IgD-negative memory B cell (primary cell): ENCODE results near the gene MCC. TPM values are rescaled to one million over a fixed set of nuclear protein-coding genes. Genes with fewer than 3 reads are reported as not detected.
"Not testable (repeated sequence)": the region's sequence is repeated elsewhere in the genome, so short reads cannot be mapped to it uniquely, and the experiment has no call there.

Source experiments
- H3K27ac Mint-ChIP-seq, 3 donors: one replicate each; pipeline ENCODE4 v1.8.0; 2020 to 2022; ENCODE audit warnings: mild to moderate bottlenecking in 3 of 3, mixed read lengths in 3 of 3, moderate library complexity in 1 of 3
- H3K27me3 Mint-ChIP-seq: one replicate; pipeline ENCODE4 v1.8.0; 2021; ENCODE audit warnings: mixed read lengths
- H3K36me3 Mint-ChIP-seq: one replicate; pipeline ENCODE4 v1.8.0; 2020; ENCODE audit warnings: mild to moderate bottlenecking, mixed read lengths
- H3K4me1 Mint-ChIP-seq, 3 donors: one replicate each; pipeline ENCODE4 v1.8.0; 2020 to 2022; ENCODE audit warnings: mixed read lengths in 3 of 3, mild to moderate bottlenecking in 1 of 3
- H3K4me3 Mint-ChIP-seq, 4 donors: one replicate each; pipeline ENCODE4 v1.8.0; 2020 to 2022; ENCODE audit warnings: mild to moderate bottlenecking in 4 of 4, mixed read lengths in 4 of 4, moderate library complexity in 3 of 4
- H3K9me3 Mint-ChIP-seq, 3 donors: one replicate each; pipeline ENCODE4 v1.8.0; 2020 to 2021; ENCODE audit warnings: mixed read lengths in 3 of 3, mild to moderate bottlenecking in 1 of 3
- polyA plus RNA-seq: library from polyadenylated mRNA; unstranded; fragments of 300-500 nt; fragmentation: Illumina TruSeq; gene quantifications from one replicate; pipeline ENCODE4 v1.2.3, GENCODE V29; 2021

Gene MCC
- polyA plus RNA-seq, 1 donor from 2014 or later = 0.40 TPM

DNA sequence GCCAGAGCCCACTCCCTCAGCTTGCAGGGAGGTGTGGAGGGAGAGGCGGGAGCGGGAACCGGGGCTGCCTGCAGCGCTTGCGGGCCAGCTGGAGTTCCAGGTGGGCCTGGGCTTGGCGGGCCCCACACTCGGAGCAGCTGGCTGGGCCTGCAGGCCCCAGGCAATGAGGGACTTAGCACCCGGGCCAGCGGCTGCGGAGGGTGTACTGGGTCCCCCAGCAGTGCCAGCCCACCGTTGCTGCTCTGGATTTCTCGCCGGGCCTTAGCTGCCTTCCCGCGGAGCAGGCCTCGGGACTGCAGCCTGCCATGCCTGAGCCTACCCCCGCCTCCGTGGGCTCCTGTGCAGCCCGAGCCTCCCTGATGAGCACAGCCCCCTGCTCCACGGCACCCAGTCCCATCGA is 31.1 kb downstream of the MCC start:
- not testable (repeated sequence) for H3K9me3 Mint-ChIP-seq, H3K4me3 Mint-ChIP-seq, H3K27me3 Mint-ChIP-seq, H3K4me1 Mint-ChIP-seq, H3K27ac Mint-ChIP-seq, H3K36me3 Mint-ChIP-seq

DNA sequence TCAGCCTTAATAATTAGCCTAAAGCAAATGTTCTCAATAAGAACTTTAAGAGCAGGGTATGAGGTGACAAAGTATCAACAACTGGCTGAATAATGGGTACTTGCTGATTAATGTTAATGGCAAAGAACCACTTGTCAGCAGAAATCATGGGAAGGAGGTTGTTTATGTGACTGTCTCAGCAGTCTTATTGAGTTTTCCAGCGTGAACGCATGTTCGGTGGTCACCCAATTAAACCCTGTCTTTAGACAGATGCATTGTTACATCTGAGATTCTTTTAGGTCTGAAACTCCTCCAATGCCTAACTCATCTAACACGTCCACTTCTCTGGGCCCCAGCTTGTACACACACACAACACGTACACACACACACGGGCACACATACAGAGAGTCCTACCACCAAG is 35.3 kb downstream of the MCC start:
- no peaks in the 10 kb centered on the region for H3K36me3 Mint-ChIP-seq
- H3K4me1 Mint-ChIP-seq = peaks cover 0 to 5% (median 0%) of the 10 kb centered on the region in 3 donors
- H3K9me3 Mint-ChIP-seq = no peaks in the 10 kb centered on the region
- H3K27ac Mint-ChIP-seq = peak overlapping the region in 1 of 3 donors; percentile 35
- peaks cover 2% of the 10 kb centered on the region for H3K27me3 Mint-ChIP-seq
- H3K4me3 Mint-ChIP-seq = no peak overlapping the region

DNA sequence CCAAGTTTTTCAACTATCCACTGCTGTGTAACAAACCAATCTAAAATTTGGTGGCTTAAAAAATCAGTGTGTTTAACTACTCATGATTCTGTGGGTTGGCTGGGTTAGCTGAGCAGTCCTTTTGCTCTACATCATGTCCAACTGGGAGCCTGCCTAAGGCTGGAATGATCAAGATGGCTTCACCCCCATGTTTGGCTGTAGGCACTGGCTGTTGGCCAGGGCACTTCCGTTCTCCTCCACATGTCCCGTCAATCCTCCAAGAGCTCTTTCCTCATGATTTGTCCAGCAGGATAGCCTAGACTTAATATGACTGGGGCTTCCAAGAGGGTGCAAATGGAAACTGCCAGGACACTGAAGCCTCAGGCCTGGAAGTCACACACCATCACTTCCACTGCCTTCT is 36.5 kb downstream of the MCC start:
- Mint-ChIP-seq H3K4me3 (no peak overlapping the region), H3K4me1 (peaks cover 0 to 5% (median 0%) of the 10 kb centered on the region in 3 donors), H3K36me3 (no peaks in the 10 kb centered on the region), H3K27ac (no peak overlapping the region), H3K9me3 (no peaks in the 10 kb centered on the region), H3K27me3 (peaks cover 4% of the 10 kb centered on the region)

DNA sequence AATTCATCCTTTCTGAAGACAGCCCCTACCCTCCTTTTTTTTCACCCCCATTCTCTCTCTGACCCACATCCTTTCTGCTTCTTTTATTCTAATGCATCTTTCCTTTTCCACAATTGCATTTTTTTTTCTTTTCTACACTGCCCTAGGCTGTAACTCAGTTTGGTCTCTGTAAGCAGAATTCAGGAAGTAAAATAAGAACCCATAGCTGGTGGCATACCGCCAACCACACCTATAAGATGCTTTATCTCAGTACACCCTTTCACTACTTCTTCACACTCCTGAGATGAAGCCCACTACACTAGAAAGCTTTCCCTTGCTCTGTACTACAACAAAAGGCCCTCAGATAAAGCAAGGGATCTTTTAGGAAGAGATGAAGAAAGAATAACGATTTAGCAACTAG is 37.3 kb downstream of the MCC start:
- peaks cover 5% of the 10 kb centered on the region for H3K27me3 Mint-ChIP-seq
- H3K4me1 Mint-ChIP-seq = peaks cover 0 to 5% (median 0%) of the 10 kb centered on the region in 3 donors
- H3K36me3 Mint-ChIP-seq = no peaks in the 10 kb centered on the region
- H3K4me3 Mint-ChIP-seq = no peak overlapping the region
- H3K27ac Mint-ChIP-seq = no peak overlapping the region
- H3K9me3 Mint-ChIP-seq = no peaks in the 10 kb centered on the region

DNA sequence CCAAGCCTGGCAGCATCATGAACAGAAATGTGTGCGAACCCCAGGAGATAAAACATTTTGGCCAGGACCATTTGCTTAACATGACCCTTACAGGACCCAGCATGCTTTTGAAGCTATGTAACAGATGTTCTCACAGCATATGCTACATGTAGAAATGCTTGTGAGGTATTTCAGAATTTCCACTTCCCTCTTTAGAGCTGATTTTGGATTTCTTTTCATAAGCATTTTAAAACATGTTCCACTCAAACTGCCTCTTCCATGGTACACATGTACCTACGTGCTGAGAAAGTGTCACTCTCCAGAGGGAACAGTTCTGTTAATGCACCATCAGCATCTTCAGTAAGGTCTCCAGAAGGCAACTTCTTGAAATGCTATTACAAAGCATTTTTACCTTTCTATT is 37.8 kb downstream of the MCC start:
- no peak overlapping the region for H3K27ac Mint-ChIP-seq
- H3K4me3 Mint-ChIP-seq = no peak overlapping the region
- no peaks in the 10 kb centered on the region for H3K36me3 Mint-ChIP-seq
- H3K4me1 Mint-ChIP-seq = peaks cover 0 to 5% (median 0%) of the 10 kb centered on the region in 3 donors
- peaks cover 8% of the 10 kb centered on the region for H3K27me3 Mint-ChIP-seq
- peaks cover 0 to 3% (median 3%) of the 10 kb centered on the region in 3 donors for H3K9me3 Mint-ChIP-seq

DNA sequence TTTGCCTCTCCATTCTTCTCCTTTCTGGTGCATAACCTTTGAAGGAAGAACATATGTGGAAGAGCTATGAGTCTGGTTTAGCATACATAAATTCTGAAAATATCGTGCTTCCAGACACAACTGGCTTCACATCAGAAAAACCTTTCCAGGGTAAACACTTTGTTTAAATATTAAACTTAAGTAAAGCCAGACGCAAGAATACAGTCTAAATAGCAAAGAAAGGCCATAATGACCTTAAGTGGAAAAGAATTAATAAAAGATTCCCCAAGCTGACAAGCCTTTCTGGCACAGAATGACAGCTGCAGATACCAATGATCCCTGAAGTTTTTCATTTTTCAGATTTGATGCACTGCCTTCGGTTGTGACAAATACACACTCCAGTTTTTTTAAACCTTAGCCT is 40.0 kb downstream of the MCC start:
- Mint-ChIP-seq H3K9me3 (peaks cover 0 to 9% (median 5%) of the 10 kb centered on the region in 3 donors), H3K4me3 (no peak overlapping the region), H3K4me1 (peaks cover 0 to 5% (median 0%) of the 10 kb centered on the region in 3 donors), H3K27me3 (peaks cover 8% of the 10 kb centered on the region), H3K27ac (no peak overlapping the region), H3K36me3 (no peaks in the 10 kb centered on the region)

DNA sequence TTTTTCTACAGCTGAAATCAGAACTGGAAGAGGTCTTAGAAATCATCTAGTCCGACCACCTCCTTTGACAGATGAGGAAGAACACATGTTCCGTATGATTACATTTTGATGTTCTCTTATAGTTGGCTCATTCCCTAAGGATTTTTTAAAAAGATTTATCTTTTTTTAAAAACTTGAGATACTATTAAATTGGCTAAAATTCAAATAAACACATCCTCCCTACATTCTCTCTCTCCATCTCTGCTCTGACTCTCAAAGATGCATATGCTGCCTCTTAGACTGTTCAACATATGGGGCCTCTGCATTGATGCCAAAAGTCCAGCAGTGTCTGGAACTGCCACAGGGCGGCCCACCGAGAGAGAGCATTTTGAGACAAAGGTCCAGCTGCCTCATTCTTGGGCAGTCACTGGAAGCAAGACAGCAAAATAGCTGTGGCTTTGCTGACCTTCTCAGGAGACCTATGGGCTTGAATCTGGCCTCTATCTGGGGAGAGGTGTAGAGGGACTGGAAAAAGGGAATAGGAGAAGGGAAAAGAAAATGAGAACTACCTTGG is 40.7 kb downstream of the MCC start:
- H3K27me3 Mint-ChIP-seq = peaks cover 8% of the 10 kb centered on the region
- H3K9me3 Mint-ChIP-seq = peaks cover 0 to 9% (median 5%) of the 10 kb centered on the region in 3 donors
- no peaks in the 10 kb centered on the region for H3K36me3 Mint-ChIP-seq
- peaks cover 0 to 5% (median 0%) of the 10 kb centered on the region in 3 donors for H3K4me1 Mint-ChIP-seq
- no peak overlapping the region for H3K4me3 Mint-ChIP-seq
- H3K27ac Mint-ChIP-seq = no peak overlapping the region

DNA sequence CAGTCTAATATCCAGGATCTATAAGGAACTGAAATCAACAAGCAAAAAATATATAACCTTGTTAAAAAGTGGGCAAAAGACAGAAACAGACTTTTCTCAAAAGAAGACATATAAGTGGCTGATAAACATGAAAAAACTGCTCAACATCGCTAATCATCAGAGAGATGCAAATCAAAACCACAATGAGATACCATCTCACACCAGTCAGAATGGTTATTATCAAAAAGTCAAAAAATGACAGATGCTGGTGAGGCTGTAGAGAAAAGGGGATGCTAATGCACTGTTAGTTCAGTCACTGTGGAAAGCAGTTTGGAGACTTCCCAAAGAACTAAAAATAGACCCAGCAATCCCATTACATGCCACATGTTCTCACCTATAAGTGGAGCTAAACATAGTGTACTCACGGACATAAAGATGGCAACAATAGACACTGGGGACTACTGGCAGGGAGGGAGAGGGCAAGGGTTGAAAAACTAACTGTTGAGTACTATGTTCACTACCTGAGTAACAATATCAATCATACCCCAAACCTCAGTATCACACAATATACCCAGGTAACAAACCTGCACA is 41.8 kb downstream of the MCC start:
- Mint-ChIP-seq H3K27ac (no peak overlapping the region), H3K27me3 (peaks cover 8% of the 10 kb centered on the region), H3K4me1 (peaks cover 0 to 5% (median 0%) of the 10 kb centered on the region in 3 donors), H3K9me3 (peaks cover 0 to 9% (median 5%) of the 10 kb centered on the region in 3 donors), H3K4me3 (no peak overlapping the region), H3K36me3 (no peaks in the 10 kb centered on the region)

DNA sequence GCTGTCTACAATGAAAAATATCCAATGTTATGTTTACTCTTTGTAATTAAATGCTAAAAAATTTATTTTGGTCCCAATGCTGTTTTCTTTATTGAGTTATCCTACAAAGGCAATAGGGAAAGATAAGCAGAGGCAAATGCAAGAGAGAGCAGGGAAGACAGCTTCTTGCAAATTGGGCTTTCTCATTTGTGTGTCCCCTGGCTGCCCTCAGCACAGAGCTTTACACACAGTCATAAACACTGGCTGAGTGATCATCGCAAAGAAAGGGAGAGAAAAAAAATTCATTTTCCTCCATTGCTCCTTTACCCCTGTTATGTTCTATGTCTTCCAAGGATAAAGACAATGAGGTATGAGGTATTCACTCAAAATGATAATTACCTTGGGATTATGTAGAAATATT is 51.1 kb downstream of the MCC start:
- Mint-ChIP-seq H3K36me3 (no peaks in the 10 kb centered on the region), H3K9me3 (no peaks in the 10 kb centered on the region), H3K4me3 (no peak overlapping the region), H3K27me3 (peaks cover 7% of the 10 kb centered on the region), H3K27ac (no peak overlapping the region), H3K4me1 (no peaks in the 10 kb centered on the region)

DNA sequence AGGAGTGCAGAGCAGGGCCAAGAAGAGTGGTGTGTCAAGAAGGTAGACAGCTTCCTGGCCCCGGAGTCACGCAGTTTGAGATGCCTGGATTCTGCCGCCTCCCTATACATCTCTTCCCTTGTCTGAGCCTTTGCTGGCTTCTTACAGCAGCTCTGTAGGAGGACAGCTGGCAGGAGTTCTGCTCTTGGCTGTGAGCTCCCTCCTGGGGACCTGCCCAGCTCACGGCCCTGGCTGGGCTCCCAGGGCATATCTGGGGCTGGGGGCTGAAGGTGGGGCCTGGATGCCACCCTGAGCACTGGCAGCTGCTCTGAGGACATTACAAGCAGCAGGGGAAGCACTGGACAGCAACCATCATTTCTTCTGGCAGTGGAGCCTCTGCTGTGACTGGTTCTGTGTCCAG is 52.7 kb downstream of the MCC start:
- H3K4me3 Mint-ChIP-seq = no peak overlapping the region
- H3K36me3 Mint-ChIP-seq = no peaks in the 10 kb centered on the region
- no peak overlapping the region for H3K27ac Mint-ChIP-seq
- H3K9me3 Mint-ChIP-seq = no peaks in the 10 kb centered on the region
- H3K27me3 Mint-ChIP-seq = peaks cover 7% of the 10 kb centered on the region
- no peaks in the 10 kb centered on the region for H3K4me1 Mint-ChIP-seq

DNA sequence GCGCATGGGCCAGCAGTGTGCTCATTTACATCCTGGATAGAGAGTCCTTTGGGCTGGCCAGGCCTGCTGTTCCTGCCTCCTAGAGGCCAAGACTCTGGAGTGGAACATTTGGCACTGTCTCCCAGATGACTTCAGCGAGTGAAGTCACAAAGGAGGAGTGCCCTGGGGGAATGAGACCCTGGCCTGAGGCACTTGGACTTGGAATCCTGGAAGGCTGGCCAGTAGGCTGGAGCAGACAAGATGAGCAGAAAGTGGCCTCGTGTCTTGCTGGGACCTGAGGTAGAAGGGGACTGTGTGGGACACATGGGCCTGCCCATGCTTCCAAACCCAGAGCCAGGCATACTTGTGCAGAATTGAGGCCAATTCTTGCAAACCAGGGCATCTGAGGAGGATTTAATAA is 53.4 kb downstream of the MCC start, which contains the start of gene TSSK1B:
TSS of gene TSSK1B (minus strand) at position 101 of the 400 bp plus-strand sequence. CDS start 150 bp downstream, outside the sequence.
- Mint-ChIP-seq H3K27ac (peak within 1 kb of the TSS in 1 of 3 donors; percentile 68), H3K4me1 (no peaks in the 10 kb centered on the region), H3K27me3 (peaks cover 7% of the 10 kb centered on the region), H3K36me3 (no peaks in the 10 kb centered on the region), H3K4me3 (no peak within 1 kb of the TSS), H3K9me3 (no peaks in the 10 kb centered on the region)

DNA sequence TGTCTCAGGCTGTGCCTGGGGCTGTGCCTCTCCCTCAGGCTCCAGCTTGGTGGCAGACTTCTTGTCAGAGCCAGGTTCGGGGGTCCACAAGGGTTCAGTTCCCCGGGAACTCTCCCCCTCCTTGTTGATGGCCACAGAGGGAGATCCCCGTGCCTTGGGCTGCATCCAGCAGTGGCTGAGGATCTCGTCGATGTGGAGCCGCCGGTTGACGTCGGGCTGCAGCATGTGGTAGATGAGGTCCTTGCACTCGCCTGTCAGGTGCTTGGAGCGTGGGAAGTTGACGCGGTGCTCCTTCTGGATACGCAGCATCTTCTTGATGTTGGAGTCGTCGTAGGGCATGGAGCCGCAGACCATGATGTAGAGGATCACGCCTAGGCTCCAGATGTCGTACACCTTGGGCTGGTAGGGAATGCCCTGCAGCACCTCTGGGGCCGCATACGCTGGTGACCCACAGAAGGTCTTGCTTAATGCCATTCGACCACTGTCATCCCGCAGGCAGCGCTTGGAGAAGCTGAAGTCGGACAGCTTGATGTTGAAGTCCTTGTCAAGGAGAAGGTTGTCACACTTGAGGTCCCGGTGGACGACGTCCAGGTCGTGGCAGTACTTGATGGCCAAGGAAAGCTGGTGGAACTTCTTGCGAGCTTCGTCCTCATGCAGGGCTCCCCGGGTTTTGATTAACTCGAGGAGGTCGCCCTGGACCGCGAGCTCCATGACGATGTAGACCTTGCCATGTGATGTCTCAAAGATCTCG is 54.2 kb downstream of the MCC start:
- Mint-ChIP-seq H3K27ac (no peak overlapping the region), H3K27me3 (peaks cover 4% of the 10 kb centered on the region), H3K4me3 (no peak overlapping the region), H3K4me1 (no peaks in the 10 kb centered on the region), H3K9me3 (no peaks in the 10 kb centered on the region), H3K36me3 (no peaks in the 10 kb centered on the region)

DNA sequence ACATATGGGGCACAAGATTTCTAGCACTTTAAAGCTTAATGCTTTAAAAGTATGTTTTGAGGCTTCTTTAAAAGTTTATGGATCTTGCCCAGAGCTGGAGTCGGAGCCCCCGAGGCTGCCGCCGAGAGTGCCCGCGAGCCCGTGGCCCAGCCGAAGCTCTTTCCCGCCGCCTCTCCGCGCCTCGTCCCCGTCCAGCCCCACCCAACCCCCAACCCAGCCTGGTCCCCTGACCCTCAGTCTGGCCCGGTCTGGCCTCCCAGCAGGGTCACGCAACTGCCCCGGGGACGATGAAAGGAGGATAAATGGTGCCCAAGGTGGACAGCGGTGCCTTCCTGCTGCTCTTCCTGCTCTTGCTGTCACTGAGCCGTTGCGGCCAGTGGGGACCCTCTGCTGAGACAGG is 55.2 kb downstream of the MCC start:
- no peak overlapping the region for H3K4me3 Mint-ChIP-seq
- no peak overlapping the region for H3K27ac Mint-ChIP-seq
- H3K9me3 Mint-ChIP-seq = no peaks in the 10 kb centered on the region
- H3K36me3 Mint-ChIP-seq = no peaks in the 10 kb centered on the region
- peaks cover 2% of the 10 kb centered on the region for H3K27me3 Mint-ChIP-seq
- H3K4me1 Mint-ChIP-seq = no peaks in the 10 kb centered on the region

DNA sequence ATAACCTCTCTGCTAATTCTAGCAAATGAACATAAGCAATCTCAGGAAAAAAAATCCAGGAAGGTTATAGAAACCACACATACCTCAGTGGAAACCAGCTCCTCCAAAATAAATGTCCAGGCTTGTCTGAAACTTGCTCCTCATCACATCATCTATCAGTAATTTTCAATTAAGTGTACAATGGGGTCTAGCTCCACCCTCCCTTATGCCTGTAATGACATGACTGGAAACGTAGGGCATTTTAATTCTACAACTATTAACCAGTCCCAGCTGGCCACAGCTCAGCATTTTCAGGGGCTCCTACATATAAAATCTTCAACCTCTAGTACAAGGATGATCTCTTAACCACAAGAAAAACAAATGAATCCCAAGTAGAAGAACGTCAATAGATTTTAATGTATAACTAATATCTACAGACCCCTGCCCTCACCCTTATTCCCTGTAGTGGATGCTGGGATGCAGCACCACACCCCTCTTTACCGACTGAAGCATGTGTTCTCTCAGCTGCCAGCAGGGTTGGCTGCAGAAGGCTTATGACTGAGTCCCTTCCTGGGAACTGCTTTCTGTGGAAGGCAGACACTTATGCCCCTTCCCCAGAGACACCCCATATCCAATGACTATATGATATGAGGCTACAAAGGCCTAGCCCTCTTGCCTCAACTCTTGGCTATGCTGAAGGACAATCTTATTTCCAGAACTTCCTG is 60.2 kb downstream of the MCC start:
- Mint-ChIP-seq H3K4me1 (no peaks in the 10 kb centered on the region), H3K27ac (no peak overlapping the region), H3K4me3 (no peak overlapping the region), H3K9me3 (no peaks in the 10 kb centered on the region), H3K27me3 (peaks cover 3% of the 10 kb centered on the region), H3K36me3 (no peaks in the 10 kb centered on the region)

DNA sequence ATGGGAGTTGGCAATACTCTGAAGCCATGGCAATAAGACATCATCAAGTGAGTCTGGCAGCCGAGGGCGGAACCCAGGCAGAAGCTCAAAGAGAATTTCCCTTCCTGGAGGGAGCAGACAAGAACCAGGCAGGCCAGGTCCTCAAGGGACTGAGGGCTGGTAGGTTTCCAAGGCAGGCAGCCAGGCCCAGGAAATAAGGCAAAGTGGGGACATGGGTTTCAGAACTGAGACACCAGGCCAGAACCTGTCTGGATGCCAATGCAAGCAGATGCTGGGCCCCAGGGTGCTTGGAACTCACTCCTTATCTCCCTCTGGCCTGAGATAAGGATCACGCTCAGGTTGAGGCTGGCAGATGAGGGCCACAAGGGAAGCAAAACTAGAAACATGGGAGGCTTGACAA is 62.3 kb downstream of the MCC start:
- Mint-ChIP-seq H3K27me3 (peaks cover 3% of the 10 kb centered on the region), H3K4me1 (no peaks in the 10 kb centered on the region), H3K27ac (no peak overlapping the region), H3K4me3 (no peak overlapping the region), H3K9me3 (no peaks in the 10 kb centered on the region), H3K36me3 (no peaks in the 10 kb centered on the region)
